ENCODE measurements around the gene CCDC187. TPM values are rescaled to one million over a fixed set of nuclear protein-coding genes. Genes with fewer than 3 reads are reported as not detected.

The CCDC187 gene
- total RNA-seq, 1 donor from 2014 or later: 0.07 TPM

DNA sequence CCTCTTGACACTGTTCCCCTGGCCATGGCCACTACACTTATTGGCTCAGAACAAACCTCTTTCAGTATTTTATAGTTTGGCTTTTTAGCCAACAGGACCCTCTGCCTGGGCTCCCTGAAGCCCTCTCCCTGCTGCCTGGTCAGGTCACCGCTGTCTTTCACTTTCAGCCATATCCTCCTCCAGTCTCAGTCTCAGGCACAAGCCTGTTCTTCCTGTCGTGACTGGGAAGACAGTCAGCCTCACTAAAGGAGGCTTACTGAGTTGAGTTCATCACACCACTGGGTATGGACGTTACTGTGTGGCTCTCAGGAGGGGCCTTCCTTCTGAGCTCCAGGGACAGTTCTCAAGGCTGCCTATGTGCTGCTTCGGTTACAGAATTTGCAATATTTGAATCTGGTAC is 60.3 kb downstream of the CCDC187 start:
- Mint-ChIP-seq H3K27ac (ENCODE audit: unreplicated experiment) (no peak overlapping the region), H3K4me3 (peak overlapping the region; percentile 97), H3K36me3 (ENCODE audit: low read depth) (no peaks in the 10 kb centered on the region), H3K27me3 (ENCODE audit: low read depth) (no peaks in the 10 kb centered on the region), H3K9me3 (no peaks in the 10 kb centered on the region), H3K4me1 (peaks cover 35% of the 10 kb centered on the region)
- TF ChIP-seq, protein P1, sequence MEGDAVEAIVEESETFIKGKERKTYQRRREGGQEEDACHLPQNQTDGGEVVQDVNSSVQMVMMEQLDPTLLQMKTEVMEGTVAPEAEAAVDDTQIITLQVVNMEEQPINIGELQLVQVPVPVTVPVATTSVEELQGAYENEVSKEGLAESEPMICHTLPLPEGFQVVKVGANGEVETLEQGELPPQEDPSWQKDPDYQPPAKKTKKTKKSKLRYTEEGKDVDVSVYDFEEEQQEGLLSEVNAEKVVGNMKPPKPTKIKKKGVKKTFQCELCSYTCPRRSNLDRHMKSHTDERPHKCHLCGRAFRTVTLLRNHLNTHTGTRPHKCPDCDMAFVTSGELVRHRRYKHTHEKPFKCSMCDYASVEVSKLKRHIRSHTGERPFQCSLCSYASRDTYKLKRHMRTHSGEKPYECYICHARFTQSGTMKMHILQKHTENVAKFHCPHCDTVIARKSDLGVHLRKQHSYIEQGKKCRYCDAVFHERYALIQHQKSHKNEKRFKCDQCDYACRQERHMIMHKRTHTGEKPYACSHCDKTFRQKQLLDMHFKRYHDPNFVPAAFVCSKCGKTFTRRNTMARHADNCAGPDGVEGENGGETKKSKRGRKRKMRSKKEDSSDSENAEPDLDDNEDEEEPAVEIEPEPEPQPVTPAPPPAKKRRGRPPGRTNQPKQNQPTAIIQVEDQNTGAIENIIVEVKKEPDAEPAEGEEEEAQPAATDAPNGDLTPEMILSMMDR (conservative IDR thresholded peaks at IDR 0.05): no peak
- DNase-seq (ENCODE audit: low read depth, low spot score): no peak

DNA sequence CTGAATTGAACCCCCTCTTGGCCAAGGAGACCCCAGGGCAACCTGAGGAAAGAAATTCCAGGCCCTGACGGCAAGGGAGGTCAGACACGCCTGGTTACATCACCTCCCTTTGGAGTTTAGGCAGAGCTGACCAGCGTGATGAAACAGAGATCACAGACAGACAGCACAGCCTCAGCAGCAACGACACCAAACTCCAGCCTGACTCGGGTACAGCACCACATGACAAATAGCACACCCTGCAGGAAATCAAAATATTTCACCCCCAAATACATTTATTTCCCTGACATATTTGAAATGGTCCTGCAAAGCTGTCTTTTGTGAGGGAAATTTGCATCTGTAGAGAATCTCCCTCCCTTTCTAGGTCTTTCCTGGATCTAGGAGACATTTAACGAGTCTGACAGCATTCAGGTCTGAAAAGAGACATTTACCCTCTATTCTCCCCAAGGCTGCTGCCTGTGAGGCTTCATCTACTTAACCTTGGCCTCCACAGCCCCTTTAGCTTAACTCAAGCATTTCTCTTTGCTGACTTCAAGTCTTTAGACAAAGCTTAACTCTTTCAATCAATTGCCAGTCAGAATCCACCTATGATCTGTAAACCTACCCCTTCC is 60.9 kb downstream of the CCDC187 start:
- Mint-ChIP-seq H3K4me3 (peak overlapping the region; percentile 97), H3K27ac (ENCODE audit: unreplicated experiment) (no peak overlapping the region), H3K4me1 (peaks cover 35% of the 10 kb centered on the region), H3K9me3 (no peaks in the 10 kb centered on the region), H3K36me3 (ENCODE audit: low read depth) (no peaks in the 10 kb centered on the region), H3K27me3 (ENCODE audit: low read depth) (no peaks in the 10 kb centered on the region)
- TF ChIP-seq, protein P1 (conservative IDR thresholded peaks at IDR 0.05): peak; percentile 15
- no peak for DNase-seq (ENCODE audit: low read depth, low spot score)

DNA sequence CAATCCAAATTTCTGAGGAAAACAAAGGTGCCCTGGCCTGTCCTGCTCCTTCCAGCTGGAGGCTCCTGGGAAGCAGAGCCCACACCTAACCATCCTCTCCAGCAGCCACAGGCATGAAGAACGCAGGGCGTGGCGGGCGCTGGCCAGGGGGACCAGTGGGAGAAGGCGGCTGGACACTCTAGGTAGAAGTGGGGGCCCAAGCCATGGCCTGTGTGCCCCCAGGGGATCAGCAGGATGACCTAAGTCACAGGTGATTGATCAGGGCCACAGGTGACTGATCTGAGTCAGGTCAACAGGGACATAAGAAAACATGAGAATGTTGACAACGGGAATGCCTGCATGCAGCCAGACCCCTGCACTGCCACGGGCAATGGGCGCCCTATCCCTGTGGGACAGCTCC is 61.6 kb downstream of the CCDC187 start:
- no peak overlapping the region for H3K27ac Mint-ChIP-seq (ENCODE audit: unreplicated experiment)
- H3K9me3 Mint-ChIP-seq: no peaks in the 10 kb centered on the region
- TF ChIP-seq, protein P1 (conservative IDR thresholded peaks at IDR 0.05): no peak
- no peak overlapping the region for H3K4me3 Mint-ChIP-seq
- DNase-seq (ENCODE audit: low read depth, low spot score): no peak
- H3K36me3 Mint-ChIP-seq (ENCODE audit: low read depth): no peaks in the 10 kb centered on the region
- H3K27me3 Mint-ChIP-seq (ENCODE audit: low read depth): no peaks in the 10 kb centered on the region
- H3K4me1 Mint-ChIP-seq: peaks cover 35% of the 10 kb centered on the region

DNA sequence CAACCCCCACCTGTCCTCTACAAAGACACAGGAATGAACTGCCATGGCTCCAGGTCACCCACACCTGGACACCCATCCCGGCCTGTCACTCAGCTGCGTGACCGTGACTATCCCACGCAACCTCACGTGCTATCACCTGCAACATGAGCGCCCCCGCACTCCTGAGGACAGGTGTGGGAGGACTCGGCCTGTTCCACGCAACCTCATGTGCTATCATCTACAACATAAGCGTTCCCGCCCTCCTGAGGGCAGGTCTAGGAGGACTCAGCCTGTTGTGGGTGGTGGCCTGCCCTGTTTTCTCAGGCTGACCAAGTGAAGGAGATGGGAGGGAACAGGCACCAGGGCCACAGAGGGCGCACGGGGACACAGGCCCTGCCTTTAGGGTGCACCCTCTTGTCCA is 62.4 kb downstream of the CCDC187 start:
- TF ChIP-seq, protein P1 (conservative IDR thresholded peaks at IDR 0.05): no peak
- Mint-ChIP-seq H3K27me3 (ENCODE audit: low read depth) (no peaks in the 10 kb centered on the region), H3K27ac (ENCODE audit: unreplicated experiment) (no peak overlapping the region)

DNA sequence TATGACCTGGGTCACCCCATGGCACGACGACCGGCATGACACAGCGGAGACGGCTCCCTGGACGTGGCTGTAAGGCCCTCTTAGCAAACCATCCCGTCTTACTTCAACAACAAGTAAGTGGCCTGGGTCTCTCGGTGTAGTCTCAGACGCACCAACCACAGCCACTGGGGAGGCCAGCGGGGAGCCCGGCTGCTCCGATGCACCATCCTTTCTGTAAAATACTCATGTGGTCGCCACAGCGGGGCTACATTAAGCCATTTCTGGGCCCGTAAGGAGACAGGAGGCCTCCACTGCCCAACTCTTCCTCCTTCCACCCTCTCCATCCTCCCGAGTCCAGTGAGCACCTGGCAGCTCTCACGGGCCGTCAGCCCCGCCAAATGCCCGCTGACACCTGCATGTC is 63.0 kb downstream of the CCDC187 start:
- H3K4me1 Mint-ChIP-seq: peaks cover 32% of the 10 kb centered on the region
- H3K36me3 Mint-ChIP-seq (ENCODE audit: low read depth): no peaks in the 10 kb centered on the region
- no peaks in the 10 kb centered on the region for H3K27me3 Mint-ChIP-seq (ENCODE audit: low read depth)
- H3K9me3 Mint-ChIP-seq: no peaks in the 10 kb centered on the region
- TF ChIP-seq, protein P1 (conservative IDR thresholded peaks at IDR 0.05): no peak
- H3K27ac Mint-ChIP-seq (ENCODE audit: unreplicated experiment): no peak overlapping the region
- DNase-seq (ENCODE audit: low read depth, low spot score): no peak
- H3K4me3 Mint-ChIP-seq: no peak overlapping the region

More for the DNA sequence above, 62.4 kb downstream of the CCDC187 start:
- Mint-ChIP-seq H3K4me3 (peak overlapping the region; percentile 65), H3K4me1 (peaks cover 35% of the 10 kb centered on the region), H3K36me3 (ENCODE audit: low read depth) (no peaks in the 10 kb centered on the region), H3K9me3 (no peaks in the 10 kb centered on the region)
- no peak for DNase-seq (ENCODE audit: low read depth, low spot score)

Measured in neural crest cell (in vitro differentiated cells).